Measurements from ENCODE around the gene KLHL36. TPM values are rescaled to one million over a fixed set of nuclear protein-coding genes. Genes with fewer than 3 reads are reported as not detected.

Gene KLHL36
- total RNA-seq, 1 donor from 2014 or later = 51.6 TPM

GRCh38 chr16:84604477-84605013 lies 43.8 kb upstream of the KLHL36 start:
- H3K27ac Mint-ChIP-seq = peak overlapping the region; percentile 78
- TF ChIP-seq CTCF (IDR thresholded peaks at IDR 0.05; ENCODE audit: unreplicated experiment) = no peak
- H3K27me3 Mint-ChIP-seq (ENCODE audit: low read depth) = no peaks in the 10 kb centered on the region
- H3K36me3 Mint-ChIP-seq = peaks cover 10% of the 10 kb centered on the region
- DNase-seq (ENCODE audit: low spot score in 2 of 2, unreplicated experiment in 2 of 2) = no peak
- H3K9me3 Mint-ChIP-seq = no peaks in the 10 kb centered on the region
- no peak overlapping the region for H3K4me3 Mint-ChIP-seq
- peaks cover 28% of the 10 kb centered on the region for H3K4me1 Mint-ChIP-seq

- peaks cover 10% of the 10 kb centered on the region for H3K36me3 Mint-ChIP-seq
- H3K27ac Mint-ChIP-seq = no peak overlapping the region
- no peak for TF ChIP-seq CTCF (IDR thresholded peaks at IDR 0.05; ENCODE audit: unreplicated experiment)
- DNase-seq (ENCODE audit: low spot score in 2 of 2, unreplicated experiment in 2 of 2) = no peak
- H3K4me3 Mint-ChIP-seq = no peak overlapping the region
- H3K4me1 Mint-ChIP-seq = peaks cover 21% of the 10 kb centered on the region
- no peaks in the 10 kb centered on the region for H3K9me3 Mint-ChIP-seq
- H3K27me3 Mint-ChIP-seq (ENCODE audit: low read depth) = no peaks in the 10 kb centered on the region
Measured at GRCh38 chr16:84605339-84605848, 42.9 kb upstream of the KLHL36 start.

- Mint-ChIP-seq H3K27me3 (ENCODE audit: low read depth) (no peaks in the 10 kb centered on the region), H3K4me1 (peaks cover 19% of the 10 kb centered on the region), H3K9me3 (no peaks in the 10 kb centered on the region), H3K27ac (no peak overlapping the region), H3K36me3 (peaks cover 16% of the 10 kb centered on the region), H3K4me3 (no peak overlapping the region)
- DNase-seq (ENCODE audit: low spot score in 2 of 2, unreplicated experiment in 2 of 2) = no peak
- TF ChIP-seq CTCF (IDR thresholded peaks at IDR 0.05; ENCODE audit: unreplicated experiment) = no peak
Measured at GRCh38 chr16:84606081-84606875, 42.0 kb upstream of the KLHL36 start.

GRCh38 chr16:84607061-84607460 lies 41.2 kb upstream of the KLHL36 start:
- Mint-ChIP-seq H3K36me3 (peaks cover 16% of the 10 kb centered on the region), H3K27ac (no peak overlapping the region), H3K9me3 (no peaks in the 10 kb centered on the region), H3K4me1 (peaks cover 25% of the 10 kb centered on the region), H3K4me3 (no peak overlapping the region), H3K27me3 (ENCODE audit: low read depth) (no peaks in the 10 kb centered on the region)
- no peak for DNase-seq (ENCODE audit: low spot score in 2 of 2, unreplicated experiment in 2 of 2)
- no peak for TF ChIP-seq CTCF (IDR thresholded peaks at IDR 0.05; ENCODE audit: unreplicated experiment)

- Mint-ChIP-seq H3K4me3 (no peak overlapping the region), H3K9me3 (no peaks in the 10 kb centered on the region), H3K36me3 (peaks cover 16% of the 10 kb centered on the region), H3K27ac (peak overlapping the region; percentile 5), H3K4me1 (peaks cover 26% of the 10 kb centered on the region), H3K27me3 (ENCODE audit: low read depth) (no peaks in the 10 kb centered on the region)
- TF ChIP-seq CTCF (IDR thresholded peaks at IDR 0.05; ENCODE audit: unreplicated experiment) = no peak
- DNase-seq (ENCODE audit: low spot score in 2 of 2, unreplicated experiment in 2 of 2) = no peak
Measured at GRCh38 chr16:84607694-84608093, 40.6 kb upstream of the KLHL36 start.
